SKM-1 treated with dmso at 0.1 percent for 144 hours (cell line): Measurements from ENCODE around the gene ZNF70.

ENCODE experiments used
- DNase-seq: peaks from one replicate; lab custom pipeline; 2025; ENCODE audit not compliant: unreplicated experiment; lab: John Stamatoyannopoulos, UW

The ZNF70 gene

DNA sequence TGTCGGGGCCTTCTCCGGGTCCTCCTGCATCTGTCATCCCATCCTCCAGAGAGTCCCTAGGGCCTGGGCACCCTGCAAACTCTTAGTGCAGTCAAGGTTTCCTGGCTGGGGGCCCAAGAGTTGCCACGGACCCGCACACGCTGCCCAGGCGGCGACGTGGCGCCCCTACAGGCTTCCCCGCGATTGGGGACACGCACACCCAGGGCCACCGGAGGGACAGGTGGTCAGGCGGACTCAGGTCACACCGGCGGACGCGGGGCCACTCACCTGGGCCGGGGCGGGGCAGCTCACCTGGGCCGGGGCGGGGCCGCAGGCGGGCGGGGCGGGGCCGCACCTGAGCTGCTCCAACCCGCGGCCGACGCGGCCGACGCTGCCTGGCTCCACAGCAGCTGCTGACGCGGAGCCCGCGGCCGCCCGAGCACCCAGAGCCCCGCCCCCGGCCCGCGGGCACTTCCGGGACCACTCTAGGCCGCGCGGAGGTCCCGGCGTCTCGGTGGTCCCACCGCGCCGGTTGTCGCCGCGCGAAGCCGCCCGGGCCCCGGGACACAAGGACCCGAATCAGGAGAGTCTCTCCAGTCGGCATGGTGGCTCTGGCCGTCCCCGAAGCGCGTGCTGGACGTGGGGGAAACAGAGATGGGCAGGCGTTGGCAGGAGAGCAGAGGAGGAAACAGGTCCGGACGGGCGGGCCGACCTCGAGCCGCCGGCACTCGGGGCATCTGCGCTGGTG is at the start of gene ZNF70:
TSS of gene ZNF70 (minus strand) at position 399 of the 727 bp plus-strand sequence. CDS start 5,972 bp downstream, outside the sequence.
- DNase-seq: peak; percentile 45

DNA sequence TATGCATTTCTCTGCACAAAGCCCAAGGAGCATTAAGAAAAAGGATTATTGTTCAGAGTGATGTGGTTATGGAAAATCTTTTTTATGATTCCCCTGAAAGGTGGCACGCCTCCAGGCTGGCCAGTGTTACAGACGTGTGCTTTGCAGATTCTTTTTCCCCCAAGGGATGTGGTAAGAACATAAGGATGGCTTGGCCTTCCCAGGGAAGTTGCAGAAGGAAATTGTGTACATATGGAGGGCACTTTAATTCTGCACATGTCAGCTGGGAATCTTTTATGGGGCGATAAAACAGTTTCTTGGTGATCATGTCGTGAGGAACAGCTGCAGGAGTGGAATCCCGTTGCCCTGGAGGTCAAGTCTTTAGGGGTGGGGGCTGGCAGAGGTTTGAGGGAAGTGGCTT is 45.5 kb upstream of the ZNF70 start:
- DNase-seq: no peak

DNA sequence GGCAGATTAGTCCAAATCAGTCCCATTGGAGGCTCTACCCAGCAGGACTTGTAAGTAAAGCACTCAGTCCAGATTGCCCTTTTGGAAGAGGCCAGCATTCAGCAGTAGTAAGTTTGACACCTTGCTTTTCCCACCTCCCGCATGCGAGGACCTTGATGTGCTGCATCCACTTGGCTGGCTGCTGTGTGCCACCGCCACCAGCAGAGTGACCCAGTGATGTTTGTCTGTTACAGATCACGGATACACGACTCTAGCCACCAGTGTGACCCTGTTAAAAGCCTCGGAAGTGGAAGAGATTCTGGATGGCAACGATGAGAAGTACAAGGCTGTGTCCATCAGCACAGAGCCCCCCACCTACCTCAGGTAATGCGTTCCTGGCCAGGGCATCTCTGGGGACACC is 42.4 kb upstream of the ZNF70 start:
- no peak for DNase-seq

DNA sequence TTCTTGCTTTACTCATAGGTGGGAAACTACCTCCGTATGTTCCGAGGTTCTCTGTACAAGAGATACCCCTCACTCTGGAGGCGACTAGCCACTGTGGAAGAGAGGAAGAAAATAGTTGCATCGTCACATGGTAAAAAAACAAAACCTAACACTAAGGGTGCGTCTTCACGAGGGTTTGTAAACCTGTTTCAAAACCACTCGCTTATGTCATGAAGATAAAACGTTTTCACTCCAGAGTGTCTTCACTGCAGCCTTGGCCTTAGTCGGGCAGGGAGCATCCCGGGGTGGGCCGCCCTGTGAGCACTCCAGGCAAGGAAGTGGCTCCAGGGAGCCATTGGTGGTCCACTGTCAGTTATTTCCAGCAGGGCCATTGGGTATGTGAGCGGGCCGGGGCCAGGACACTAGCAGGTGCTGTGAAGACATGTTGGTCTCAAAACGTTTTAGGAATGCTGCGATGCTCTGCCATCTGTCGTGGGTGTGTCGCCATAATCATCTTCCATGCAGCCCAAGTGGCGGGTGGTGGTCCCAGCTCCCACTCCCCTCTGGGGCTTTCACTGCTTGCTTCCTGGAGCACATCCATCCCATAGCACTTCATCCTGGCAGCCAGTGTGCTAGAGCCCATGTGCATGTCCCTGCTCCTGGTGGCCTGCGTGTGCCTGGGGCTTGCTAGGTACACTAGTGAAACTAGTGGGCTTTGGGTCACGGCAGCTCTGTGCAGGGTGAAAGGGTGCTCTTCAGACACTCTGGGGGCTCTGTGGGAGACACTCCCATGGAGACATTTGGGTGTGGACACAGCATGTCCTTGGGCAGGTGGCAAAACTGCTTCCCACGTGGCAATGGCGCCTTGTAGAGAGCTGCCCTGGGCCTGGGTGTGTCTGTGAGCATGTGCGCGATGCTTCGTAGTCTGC is 41.1 kb upstream of the ZNF70 start:
- no peak for DNase-seq

DNA sequence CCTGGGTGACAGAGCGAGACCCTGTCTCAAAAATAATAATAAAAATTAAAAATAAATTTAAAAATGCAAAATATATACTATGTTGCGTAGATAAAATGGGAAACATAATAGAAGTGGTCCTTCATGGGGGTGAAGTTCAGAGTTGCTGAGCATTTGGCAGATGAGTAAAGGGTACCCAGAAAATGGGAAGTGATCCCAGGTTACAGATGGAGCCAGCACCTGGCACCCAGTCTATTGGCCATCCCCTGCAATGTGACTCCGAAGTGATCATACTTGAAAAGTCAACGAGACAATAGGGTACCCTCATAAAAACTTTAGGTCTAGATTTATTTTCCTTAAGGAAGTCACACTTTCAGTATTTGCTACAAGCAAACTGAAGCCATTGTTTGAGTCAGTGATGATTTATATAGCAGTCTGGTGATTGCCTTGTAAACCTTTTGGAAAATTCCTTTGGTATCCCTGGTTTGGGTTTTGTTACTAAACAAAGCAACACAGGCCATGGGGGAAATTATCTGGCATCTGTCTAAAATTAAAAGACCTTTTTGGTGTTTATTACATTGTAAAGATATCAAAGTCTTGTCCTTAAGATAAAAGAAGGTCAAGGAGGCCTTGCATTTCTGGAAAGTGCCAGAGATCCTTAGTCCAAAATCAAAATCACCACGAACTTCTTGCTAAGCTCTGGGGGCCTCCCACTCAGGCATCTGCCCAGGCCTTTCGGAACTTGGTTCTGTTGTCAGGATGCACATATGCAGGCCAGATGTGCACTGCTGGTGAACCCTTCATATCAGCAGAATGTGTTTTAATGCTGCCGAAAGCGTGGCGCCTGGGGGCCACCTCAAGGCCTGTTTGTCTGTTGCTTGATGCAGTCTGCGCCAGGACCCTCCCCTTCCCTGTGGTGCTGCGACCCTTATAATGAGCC is 40.2 kb upstream of the ZNF70 start:
- DNase-seq: no peak

DNA sequence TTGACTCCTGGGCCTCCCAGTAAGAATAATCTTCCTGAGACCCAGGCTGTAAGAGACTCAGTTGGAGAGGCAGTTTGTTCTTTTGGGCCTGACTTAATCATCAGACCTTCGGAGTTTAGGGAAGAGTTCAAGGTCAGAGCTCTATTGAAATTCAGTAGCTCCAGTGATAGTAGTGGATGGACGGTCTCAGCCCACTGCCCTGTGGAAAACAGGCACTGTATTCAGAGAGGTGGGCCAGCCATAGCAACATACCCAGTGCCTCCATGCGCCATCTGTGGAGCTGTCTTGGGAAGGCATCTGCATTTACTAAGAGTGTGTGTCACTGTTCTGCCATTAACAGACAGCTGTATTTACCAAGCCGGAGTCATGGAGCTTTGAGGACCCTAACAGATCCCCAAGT is 38.7 kb upstream of the ZNF70 start:
- no peak for DNase-seq

DNA sequence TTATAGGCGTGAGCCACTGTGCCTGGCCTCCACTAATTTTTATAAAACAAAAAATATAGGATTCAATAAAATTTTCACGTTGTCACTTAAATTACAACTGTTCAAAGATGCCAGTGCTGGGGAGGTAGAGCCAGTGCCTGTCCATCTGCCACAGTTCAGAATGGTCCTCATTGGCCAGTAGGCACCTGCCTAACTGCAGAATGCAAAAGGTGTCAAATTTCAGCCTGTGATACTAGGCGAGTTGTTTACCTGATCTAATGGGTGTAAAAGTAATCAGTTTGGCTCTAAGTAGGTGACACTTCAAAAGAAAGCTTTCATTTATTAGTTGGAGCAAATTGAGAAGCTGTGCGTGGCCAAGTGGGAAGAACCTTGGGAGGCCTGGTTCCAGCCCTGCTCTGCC is 38.2 kb upstream of the ZNF70 start:
- DNase-seq: no peak

DNA sequence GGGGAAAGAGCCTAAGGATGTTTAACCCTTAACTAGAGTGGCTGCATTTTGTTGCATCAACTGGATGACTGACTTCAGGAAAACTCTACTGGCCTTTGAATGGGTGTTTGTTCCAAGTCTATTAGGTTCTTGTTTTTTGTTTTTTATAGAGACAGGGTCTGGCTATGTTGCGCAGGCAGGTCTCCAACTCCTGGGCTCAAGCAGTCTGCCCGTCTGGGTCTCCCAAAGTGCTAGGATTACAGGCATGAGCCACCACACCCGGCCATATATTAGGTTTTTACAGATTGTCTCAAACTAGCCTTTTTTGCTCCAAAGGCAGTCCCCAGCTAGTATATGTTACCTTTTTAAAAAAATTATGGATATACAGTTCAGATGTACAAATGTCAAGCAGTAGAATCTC is 37.0 kb upstream of the ZNF70 start:
- DNase-seq: no peak

DNA sequence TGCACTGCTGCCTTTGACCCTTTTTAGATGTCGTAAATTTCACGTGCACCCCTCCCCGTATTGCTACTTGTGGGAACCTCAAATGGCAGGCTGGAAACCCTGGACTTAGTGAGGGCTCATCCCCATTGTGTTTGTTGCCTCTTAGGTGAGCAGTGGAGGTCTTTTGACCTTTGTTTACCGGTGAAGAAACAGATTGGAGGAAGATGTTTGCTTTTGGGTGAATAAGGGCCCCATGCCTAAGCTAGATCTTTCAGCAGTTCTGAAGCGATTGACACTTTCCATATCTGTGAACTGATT is 36.6 kb upstream of the ZNF70 start:
- DNase-seq: no peak

DNA sequence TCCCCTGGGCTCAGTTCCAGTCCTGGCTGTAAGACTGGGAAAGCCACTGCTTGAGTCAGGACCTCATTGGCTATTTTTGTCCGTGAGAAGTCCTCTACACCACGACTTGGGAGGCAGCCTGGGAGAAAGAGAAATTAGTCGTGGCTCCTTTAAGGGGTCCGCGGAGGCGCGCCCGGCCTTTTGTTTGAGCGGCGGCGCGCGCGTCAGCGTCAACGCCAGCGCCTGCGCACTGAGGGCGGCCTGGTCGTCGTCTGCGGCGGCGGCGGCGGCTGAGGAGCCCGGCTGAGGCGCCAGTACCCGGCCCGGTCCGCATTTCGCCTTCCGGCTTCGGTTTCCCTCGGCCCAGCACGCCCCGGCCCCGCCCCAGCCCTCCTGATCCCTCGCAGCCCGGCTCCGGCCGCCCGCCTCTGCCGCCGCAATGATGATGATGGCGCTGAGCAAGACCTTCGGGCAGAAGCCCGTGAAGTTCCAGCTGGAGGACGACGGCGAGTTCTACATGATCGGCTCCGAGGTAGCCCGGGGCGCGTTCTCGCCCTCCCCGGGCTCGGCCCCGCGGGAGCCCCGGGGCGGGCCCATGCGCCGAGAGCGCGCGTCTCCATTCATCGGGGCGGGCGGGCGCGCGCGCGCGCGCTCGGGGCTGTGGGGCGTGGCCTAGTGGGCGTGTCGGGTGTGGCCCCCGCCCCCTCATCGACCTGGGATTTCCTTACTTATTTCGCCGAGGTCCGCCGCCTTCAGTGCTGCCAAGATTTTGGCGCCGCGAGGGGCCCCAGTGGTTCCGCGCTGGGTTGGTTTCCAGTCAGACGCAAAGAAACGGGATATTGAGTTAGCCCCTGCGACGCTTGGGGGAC is 36.1 kb upstream of the ZNF70 start, which contains the start of gene SMARCB1:
TSS of gene SMARCB1 (plus strand) at position 215 of the 848 bp plus-strand sequence. CDS start at position 419, 204 bp downstream.
- peak; percentile 83 for DNase-seq

DNA sequence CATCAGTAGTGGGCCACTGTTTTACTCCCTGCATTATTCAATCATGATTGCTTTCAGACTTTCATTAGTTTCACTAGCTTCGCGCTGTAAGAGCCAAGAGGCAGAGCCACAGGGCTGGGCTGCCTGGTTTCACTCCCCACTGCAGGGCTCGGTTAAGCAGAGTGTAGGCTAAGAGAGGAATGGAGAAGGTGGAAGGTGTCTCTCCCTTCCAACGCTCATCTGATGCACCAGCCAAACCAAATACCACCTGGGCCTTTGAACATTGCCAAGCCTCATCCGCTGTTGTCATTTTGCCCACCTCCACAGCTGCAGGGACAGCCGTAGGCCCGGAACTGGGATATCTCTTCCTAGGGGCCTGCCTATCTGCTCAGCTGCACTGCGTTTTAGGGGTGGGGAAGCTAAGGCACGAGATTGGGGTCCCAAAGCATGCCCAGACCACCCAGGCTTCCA is 35.4 kb upstream of the ZNF70 start:
- DNase-seq: no peak

DNA sequence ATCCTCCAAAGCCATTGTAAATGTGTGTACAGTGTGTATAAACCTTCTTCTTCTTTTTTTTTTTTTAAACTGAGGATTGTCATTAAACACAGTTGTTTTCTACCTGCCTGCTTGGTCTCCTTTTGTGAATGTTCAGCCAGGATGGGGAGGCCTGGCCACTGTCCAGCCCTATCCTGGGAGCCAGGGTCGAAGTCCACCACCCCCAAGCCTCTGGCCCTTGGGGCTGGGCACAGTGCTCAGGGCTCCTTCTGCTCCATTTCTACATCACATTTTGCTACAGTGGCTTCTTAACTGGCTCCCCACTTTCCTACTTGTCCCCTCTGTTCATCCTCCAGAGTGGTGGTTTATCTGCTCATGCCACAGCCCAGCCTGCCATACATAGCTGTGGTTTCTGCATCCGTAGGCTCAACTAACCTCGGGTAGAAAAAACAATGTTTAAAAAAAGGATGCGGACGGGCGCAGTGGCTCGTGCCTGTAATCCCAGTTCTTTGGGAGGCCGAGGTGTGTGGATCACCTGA is 33.4 kb upstream of the ZNF70 start:
- DNase-seq: no peak

DNA sequence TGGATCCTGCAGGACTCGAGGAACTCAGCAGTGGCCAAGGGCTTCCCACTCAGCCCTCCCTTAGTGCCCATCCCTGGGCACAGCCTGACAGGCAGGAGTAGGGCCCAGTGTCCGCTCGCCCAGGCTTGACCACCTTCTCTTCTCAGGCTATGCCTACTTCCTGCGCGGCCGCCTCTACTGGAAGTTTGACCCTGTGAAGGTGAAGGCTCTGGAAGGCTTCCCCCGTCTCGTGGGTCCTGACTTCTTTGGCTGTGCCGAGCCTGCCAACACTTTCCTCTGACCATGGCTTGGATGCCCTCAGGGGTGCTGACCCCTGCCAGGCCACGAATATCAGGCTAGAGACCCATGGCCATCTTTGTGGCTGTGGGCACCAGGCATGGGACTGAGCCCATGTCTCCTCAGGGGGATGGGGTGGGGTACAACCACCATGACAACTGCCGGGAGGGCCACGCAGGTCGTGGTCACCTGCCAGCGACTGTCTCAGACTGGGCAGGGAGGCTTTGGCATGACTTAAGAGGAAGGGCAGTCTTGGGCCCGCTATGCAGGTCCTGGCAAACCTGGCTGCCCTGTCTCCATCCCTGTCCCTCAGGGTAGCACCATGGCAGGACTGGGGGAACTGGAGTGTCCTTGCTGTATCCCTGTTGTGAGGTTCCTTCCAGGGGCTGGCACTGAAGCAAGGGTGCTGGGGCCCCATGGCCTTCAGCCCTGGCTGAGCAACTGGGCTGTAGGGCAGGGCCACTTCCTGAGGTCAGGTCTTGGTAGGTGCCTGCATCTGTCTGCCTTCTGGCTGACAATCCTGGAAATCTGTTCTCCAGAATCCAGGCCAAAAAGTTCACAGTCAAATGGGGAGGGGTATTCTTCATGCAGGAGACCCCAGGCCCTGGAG is 32.6 kb upstream of the ZNF70 start:
- no peak for DNase-seq

DNA sequence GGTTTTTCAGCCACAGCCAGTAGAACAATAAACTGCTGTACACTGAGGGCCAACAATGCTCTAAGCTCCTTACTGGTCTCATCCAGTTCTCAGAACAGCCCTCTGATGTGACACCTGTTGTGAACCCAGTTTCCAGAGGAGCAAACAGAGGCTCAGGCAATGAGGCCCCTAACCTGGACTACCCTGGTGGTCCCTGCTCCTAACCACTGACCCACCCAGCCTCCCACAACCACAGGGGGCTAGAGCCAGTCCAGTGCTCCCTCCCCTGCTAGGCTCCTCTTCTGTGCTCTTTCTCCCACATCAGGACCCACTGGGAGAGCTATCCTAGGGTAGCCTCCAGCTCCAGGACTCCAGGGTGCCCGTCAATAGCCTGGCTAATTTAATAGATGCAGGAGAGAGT is 31.8 kb upstream of the ZNF70 start:
- no peak for DNase-seq

DNA sequence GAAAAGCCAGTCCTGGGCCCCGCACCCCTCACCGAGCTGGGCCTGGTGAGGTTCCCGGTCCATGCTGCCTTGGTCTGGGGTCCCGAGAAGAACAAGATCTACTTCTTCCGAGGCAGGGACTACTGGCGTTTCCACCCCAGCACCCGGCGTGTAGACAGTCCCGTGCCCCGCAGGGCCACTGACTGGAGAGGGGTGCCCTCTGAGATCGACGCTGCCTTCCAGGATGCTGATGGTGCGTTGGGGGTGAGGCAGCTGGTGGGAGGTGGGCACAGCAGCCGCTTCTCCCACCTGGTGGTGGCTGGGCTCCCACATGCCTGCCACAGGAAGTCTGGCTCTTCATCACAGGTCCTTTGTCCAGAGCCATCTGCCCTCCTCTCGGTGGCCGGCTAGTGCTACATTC is 31.3 kb upstream of the ZNF70 start:
- DNase-seq: no peak

DNA sequence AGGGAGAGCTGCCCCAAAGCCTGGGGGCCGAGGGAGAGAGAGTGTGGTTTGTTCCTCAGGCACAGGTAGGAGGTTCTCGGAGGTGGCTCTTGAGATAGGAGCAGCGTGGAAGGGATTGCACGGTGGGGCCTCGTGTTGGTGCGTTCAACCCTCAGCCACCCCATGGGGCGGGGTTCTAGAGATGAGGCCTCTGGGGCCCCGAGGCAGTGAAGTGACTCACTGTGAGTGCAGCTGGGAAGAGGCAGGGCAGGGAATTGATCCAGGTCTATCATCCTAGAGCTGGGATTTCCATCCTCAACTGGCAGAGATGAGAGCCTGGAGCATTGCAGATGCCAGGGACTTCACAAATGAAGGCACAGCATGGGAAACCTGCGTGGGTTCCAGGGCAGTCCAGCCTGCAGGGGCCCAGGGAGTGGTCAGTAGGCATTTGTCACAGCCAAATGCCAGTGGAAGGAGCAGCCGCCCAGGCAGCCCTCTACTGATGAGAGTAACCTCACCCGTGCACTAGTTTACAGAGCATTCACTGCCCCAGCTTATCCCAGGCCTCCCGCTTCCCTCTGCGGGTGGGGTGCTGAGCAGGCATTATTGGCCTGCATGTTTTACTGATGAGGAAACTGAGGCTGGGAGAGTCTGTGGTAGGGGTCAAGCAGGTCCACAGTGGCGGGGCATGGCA is 30.7 kb upstream of the ZNF70 start:
- DNase-seq: no peak

DNA sequence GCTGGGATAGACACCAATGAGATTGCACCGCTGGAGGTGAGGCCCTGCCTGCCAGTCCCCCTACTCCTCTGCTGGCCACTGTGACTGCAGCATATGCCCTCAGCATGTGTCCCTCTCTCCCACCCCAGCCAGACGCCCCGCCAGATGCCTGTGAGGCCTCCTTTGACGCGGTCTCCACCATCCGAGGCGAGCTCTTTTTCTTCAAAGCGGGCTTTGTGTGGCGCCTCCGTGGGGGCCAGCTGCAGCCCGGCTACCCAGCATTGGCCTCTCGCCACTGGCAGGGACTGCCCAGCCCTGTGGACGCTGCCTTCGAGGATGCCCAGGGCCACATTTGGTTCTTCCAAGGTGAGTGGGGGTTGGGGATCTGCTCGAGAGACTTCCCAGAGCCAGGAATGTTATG is 30.2 kb upstream of the ZNF70 start:
- no peak for DNase-seq

DNA sequence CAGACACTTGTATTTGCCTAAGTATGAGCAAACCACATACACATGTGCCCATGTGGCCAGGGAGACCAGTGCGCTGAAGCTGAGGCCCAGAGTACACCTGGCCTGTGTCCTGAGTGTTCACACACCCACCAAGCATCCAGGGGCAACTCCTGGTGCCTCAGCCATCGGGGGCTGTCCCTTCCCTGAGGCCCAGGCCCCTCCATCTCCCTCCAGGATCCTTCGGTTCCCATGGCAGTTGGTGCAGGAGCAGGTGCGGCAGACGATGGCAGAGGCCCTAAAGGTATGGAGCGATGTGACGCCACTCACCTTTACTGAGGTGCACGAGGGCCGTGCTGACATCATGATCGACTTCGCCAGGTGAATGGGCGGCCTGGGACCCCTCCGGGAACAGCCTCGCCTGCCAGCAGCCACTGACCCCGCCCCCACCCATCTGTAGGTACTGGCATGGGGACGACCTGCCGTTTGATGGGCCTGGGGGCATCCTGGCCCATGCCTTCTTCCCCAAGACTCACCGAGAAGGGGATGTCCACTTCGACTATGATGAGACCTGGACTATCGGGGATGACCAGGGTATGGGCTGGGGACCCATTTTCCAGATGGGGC is 29.3 kb upstream of the ZNF70 start:
- no peak for DNase-seq
